ENCODE data around the gene SLC27A3.
A peak's percentile ranks its signal among the peaks of the same experiment; 100 is the strongest.

SLC27A3 gene

GRCh38 chr1:153774780-153775457, at the start of gene SLC27A3:
SLC27A3 (plus strand) TSS chr1:153775407; CDS start chr1:153775498, 91 bp downstream.
- DNase-seq (ENCODE audit: low spot score), result no peak

DNA sequence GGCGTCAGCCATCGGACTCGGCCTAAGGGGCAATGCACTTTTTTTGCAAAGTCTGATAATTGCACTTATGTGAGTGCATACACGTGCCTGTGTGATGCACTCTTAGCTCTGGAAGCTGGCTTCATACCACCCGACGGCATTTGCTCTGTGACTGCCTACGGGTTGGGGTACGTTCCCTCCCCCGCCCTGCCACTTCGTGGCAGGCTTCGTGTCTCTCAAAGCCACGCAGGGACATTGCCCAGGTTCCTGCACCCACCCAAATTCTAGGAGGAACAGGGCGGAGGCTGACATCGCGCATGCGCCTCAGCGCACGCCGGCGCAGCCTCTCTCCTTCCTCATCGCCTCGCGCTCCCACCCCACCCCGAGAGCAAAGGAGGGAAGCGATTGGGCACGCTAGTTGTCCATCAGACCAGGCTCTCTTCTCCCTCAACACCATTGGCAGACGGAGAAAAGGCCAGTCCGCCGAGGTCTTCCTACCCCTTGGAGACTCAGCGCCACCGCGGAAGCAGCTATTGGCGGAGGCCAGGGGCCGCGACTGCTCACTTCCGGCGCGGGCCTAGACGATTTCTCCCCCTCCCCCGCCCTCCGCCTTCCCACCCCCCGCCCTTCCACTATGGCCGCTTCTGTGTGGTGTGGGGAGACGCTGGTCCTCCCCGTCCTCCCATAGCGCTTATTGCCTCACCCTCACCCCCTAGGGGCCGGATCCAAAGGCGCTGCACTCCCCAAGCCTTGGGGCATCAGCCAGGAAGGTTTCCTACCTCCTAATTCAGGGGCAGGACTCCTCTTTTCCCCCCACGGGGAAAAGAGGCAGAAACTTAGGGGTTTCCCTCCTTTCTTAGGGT, 47.5 kb upstream of the SLC27A3 start, which contains the start of gene INTS3:
INTS3 (plus strand) TSS at position 588 of the 842 bp plus-strand sequence. CDS start 585 bp downstream, outside the sequence.
- DNase-seq (ENCODE audit: low spot score), result peak; percentile 100

GRCh38 chr1:153728305-153729066, 46.7 kb upstream of the SLC27A3 start:
- peak; percentile 58 for DNase-seq (ENCODE audit: low spot score)

DNA sequence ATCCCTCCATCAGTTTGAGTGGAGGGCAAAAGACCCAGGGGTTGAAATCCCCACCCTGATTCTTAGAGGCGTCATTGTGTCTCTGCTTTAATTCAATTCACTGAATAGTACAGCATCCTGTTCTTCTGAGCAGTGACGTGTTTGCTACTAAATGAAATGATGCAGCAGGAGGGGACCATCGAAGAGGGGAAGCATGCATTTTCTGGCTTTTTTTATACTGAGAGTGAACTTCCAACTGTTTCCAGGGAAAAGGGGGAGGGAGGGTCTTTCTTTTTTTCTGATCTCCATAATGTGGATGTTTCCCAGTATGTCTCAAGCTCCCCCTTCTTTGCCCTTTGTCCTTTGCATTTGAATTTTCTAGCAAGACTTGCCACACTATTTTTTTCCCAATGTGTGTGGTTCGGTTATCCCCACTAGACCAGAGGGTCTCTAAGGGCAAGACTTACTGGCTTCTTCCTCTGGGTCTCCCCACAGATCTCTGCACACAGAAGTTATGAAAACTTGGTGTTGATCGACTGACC, 44.7 kb upstream of the SLC27A3 start:
- DNase-seq (ENCODE audit: low spot score), result no peak

- no peak for DNase-seq (ENCODE audit: low spot score)
These were observed 41.2 kb upstream of the SLC27A3 start for GRCh38 chr1:153733970-153734369.

GRCh38 chr1:153734396-153735089, 40.7 kb upstream of the SLC27A3 start:
- DNase-seq (ENCODE audit: low spot score), result no peak

DNA sequence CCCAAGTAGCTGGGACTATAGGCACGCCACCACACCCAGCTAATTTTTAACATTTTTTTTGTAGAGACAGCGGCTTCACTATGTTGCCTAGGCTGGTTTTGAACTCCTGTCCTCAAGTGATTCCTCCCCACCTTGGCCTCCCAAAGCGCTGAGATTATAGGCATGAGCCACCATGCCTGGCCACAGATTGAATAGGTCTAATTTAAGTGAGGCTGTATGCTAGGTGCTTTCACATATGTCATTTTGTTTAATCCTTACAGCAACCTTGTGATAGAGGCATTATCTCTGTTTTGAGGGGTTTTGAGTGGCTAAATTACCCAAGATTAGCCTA, 40.2 kb upstream of the SLC27A3 start:
- no peak for DNase-seq (ENCODE audit: low spot score)

DNA sequence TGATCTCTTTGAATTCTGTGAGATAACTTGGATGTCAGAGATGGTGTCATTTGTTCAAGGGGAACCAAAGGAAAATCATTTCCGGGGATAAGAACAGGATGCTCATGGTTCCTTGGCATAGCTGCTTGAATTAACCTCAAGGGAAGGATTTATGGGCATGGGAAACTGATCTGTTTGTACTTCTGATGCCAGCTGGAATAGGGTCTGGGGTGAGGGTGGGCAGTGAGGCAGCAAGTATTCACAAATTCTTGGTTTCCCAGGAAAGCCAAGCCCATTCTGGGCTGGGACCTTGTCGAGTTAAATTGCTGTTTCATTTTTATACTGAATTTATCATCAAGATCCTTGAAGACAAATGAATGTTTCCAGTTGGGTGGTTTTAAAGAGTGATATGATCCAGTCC, 33.2 kb upstream of the SLC27A3 start:
- no peak for DNase-seq (ENCODE audit: low spot score)

DNA sequence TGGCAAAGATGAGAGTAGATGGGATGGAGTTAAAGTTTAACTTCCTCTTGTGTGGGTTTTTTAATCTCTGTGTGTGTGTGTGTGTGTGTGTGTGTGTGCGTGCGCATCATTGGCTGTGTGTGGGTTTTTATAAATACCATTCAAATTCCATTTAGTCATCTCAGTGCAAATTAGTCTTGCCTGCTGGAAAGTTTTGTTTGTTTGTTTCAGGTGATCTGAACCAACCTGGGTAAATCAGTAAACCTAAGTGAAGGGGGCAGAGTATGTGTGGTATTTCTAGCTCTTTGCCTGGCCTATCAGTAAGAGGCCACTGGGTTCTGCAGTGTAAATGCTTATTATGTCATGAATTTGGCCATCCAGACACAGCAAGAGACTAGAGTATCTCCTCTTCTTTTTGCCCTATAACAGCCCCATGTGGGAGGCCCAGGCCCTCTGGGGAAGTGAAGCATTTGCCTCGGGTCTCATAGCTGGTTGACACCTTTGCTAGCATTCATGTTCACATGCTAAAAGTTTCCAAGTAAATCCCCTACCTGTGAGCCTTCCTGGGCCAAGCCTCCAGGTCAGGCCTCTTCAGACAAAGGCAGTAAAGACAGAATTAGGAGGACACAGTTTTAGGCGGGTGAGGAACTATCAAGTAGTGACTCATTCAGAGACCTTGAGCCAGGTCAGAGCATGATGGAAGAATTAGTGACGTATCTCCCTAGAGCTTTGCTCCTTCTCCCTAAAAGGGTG, 32.6 kb upstream of the SLC27A3 start:
- DNase-seq (ENCODE audit: low spot score), result no peak

DNA sequence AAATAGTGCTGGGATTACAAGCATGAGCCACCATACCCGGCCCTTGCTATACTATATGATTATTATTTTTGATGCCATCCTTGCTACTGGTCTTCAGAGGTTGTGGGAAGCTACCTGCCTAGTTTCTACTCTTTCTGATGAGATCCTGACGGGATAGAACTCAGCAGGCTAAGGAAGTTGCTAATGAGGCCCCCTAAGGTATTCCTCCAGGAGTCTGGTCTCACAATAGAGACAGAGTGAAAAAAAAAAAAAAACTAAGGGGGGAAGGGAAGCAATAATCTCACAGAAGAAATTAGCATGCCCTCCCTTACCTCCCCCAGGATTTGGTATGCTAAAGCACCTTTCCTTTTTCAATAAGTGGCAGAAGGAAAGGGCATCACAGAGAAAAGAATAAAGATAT, 29.8 kb upstream of the SLC27A3 start:
- DNase-seq (ENCODE audit: low spot score), result no peak

DNA sequence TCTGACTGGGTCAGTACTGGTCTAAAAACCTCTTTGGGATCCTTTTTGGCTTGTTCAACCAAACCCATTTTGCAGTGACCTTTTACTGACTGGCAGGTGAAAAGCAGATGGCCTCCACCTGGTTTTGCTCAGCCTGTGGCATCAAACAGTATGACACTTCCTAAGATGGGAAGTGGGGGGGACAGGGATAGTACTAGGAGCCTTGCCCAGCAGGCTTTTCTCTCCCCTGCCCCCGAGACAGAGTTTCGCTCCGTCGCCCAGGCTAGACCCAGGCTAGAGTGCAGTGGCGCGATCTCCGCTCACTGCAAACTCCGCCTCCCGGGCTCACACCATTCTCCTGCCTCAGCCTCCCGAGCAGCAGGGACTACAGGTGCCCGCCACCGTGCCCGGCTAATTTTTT, 29.0 kb upstream of the SLC27A3 start:
- no peak for DNase-seq (ENCODE audit: low spot score)

DNA sequence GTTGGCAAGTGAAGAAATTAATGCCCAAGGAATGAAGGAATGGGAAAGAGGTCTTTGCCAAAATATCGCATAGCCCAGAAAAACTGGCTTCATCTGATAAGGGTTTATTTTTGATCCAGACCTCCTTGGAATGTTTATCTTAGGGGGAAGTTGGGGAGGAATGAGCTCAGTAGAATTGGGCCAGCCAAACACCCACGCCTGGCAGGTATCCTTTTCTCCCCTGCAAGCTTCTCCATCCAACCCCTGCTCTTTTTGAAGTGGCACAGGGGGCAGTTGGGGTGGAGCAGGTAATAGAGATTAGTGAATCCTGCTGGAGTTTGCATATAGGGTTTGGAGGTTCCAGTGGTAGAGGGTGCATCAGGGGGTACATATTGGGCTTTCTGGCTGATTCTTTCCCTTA, 26.3 kb upstream of the SLC27A3 start:
- no peak for DNase-seq (ENCODE audit: low spot score)

- DNase-seq (ENCODE audit: low spot score), result peak; percentile 71
These were observed 25.7 kb upstream of the SLC27A3 start for GRCh38 chr1:153749408-153750005.

DNA sequence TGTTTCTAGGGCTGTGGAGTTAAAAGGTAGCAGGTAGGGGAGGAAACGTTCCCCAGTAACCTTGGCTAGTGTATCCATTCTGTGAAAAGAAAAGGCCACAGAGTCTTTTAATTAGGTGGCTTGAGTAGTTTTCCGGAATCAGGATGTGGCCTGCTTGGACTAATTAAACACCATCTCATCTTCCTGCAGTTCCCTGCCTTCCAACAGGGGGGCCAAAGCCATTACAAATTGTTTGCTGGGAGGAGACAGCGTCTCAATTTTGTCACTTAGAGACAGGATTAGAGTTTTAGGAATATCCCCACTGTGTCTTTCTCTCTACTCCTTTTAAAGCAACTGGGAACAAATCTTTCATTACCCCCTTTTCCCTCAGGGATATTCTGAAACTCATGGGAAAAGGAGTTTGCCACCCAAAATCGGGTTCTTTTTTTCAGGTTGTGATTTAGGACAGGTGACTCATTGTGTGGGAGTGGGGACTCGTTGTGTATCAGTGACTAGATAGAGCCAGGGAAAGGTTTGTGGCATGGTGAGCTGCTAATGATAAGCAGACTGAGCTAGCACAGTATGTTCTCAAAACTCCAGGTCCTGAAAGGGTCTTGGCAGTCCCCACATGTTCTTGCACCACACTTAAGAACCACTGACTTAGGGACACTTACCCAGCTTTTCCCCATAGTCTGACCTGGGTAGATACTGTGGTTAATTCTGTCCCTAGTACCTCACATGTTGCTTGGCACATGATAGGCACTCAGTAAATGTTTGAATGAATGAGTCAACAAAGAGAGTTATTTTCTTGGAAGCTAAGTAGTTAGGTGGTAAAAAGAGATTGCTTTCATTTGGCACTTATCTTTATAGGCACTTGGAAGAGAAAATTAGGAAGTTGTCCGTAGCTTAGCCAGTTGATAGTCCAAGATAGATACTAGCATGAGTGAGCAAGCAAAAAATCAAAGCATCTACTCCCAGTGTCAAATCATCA, 24.9 kb upstream of the SLC27A3 start:
- DNase-seq (ENCODE audit: low spot score), result no peak

DNA sequence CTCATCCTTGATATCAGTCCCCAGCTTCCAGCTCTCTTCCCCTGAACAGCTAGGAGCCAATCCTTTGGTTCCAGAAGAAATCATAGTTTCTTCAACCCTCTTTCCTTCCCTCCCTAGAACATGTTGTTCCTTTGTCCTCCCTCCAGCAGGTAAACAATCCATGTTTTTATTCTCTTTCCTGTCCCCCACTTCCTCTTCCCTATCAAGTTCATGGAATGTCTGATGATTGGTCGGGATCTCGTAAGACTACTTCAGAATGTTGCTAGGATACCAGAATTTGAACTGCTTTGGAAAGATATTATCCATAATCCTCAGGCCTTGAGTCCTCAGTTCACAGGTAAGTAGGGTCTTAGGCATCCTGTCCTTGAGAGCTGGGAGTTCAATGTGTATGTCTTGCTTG, 23.1 kb upstream of the SLC27A3 start:
- no peak for DNase-seq (ENCODE audit: low spot score)

DNA sequence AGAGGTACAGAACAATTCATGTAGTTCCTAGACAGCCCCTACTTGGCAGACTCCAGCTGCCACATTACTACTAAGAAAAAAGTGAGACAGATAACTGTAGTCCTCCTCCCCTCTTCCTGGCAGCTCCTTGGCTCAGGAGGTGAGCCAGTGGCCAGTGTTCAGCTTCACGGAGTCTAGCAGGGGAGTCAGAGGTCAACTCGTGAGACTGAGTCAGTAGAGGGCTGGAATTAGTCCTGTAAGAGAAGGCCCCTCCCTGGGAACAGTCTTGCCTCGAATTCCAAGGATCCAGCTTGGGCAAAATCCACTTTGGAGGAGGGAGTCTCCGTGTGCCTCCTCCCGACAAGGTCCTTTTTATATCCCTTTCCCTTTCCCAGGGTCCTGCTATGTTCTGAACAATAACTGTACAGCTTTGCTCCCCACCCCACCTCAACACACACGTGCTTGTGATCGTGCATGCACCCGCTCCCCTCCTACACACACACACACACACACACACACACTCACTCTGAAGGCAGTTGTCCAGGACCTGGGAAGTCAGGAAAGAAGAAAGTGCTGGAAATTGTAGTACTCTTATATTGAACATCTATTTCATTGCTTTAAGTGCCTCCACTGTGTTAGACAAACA, 22.5 kb upstream of the SLC27A3 start:
- DNase-seq (ENCODE audit: low spot score), result no peak

DNA sequence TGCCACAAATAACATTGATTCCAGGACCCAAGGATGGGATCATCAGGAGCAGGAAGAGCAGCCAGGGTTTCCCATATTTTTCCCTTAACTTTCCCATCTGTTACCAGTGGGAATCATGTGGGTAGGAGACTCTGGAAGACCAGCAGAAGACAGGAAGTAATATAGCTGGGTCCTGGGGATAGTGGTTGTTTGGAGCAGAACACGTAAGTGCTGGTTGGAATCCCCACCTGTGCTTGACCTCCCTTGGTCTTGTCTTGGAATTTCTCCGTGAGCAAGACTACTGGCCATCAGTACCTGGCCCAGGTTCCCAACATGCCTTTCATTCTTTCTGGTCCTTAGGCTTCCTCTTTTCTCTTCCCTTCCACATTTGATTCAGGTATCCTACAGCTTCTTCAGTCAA, 20.9 kb upstream of the SLC27A3 start:
- DNase-seq (ENCODE audit: low spot score), result no peak

- DNase-seq (ENCODE audit: low spot score), result no peak
These were observed 14.8 kb upstream of the SLC27A3 start for GRCh38 chr1:153760440-153760839.
